Measurements from ENCODE around the gene SLU7. TPM values are rescaled to one million over a fixed set of nuclear protein-coding genes. Genes with fewer than 3 reads are reported as not detected.

Gene SLU7
- total and polyA plus RNA-seq, 9 of the 15 experiments (the other 6 are each of a cell fraction or from before 2014, with no cell fraction given) = 42.1 to 65.7 (median 54.8) TPM

- Histone ChIP-seq H3K9me1 (ENCODE audit: control insufficient read depth, insufficient read depth, low read length) (no peaks in the 10 kb centered on the region), H3K4me1 (replicated peaks in 1 of 2; ENCODE audit: control insufficient read depth in 2 of 2, insufficient read depth in 2 of 2, low read length in 2 of 2) (peaks cover 0 to 7% of the 10 kb centered on the region in 2 experiments; a peak in 2 of 5 replicates), H3K27me3 (ENCODE audit: control insufficient read depth in 2 of 2, insufficient read depth in 2 of 2, low read length in 2 of 2) (no peaks in the 10 kb centered on the region; a peak in 1 of 5 replicates), H3K79me2 (ENCODE audit: control insufficient read depth, insufficient read depth, low read length) (no peaks in the 10 kb centered on the region), H3K36me3 (ENCODE audit: control insufficient read depth, insufficient read depth, low read length) (no peaks in the 10 kb centered on the region), H3K9me3 (replicated peaks; ENCODE audit: control insufficient read depth, insufficient read depth, low read depth, low read length) (no peaks in the 10 kb centered on the region), H3K27ac (ENCODE audit: extremely low read depth, low read depth, low read length) (no peak overlapping the region), H3K4me2 (ENCODE audit: insufficient read depth, low read length) (no peak overlapping the region), H3K4me3 (no peak overlapping the region), H3K9ac (ENCODE audit: insufficient read depth in 1 of 2, low read depth in 2 of 2, low read length in 2 of 2) (no peak overlapping the region), H4K20me1 (replicated peaks; ENCODE audit: control insufficient read depth, insufficient read depth, low read length) (no peaks in the 10 kb centered on the region; the same call in 1 of the 2 replicates), H2AFZ (ENCODE audit: low read depth, low read length) (no peak overlapping the region)
- POLR2A ChIA-PET = interaction anchor here (0.7 to 1.4 kb wide), 2 partner anchors 17 to 41 kb away, joined by 3 to 4 read pairs; partner anchors contain the start of gene FAM200C
- CTCF ChIA-PET (ENCODE audit: low intra/inter-chr PET ratio) = interaction anchor here (0.5 kb wide), 1 partner anchor 134 kb away, joined by 3 read pairs; no protein-coding TSS in a partner anchor
- WGBS (ENCODE audit: insufficient coverage, low coverage, missing lambda C conversion rate) = 0% methylated on average over 1 of the region's 1 CpG
- FAIRE-seq (no peak), ATAC-seq (no peak), DNase-seq (ENCODE audit: extremely low read depth in 1 of 4, low spot score in 3 of 4) (no peak)
- intact Hi-C loops (cut with micrococcal nuclease) (no loop called here), in situ Hi-C loops (cut with MboI) (no loop called here)
- TF ChIP-seq ZNF583 (CRISPR knock-in tag; IDR thresholded peaks at IDR 0.05) = no peak
- no peak for TF ChIP-seq HMGN3 (IDR thresholded peaks at IDR 0.05; ENCODE audit: borderline replicate concordance, extremely low read depth, insufficient read length, low read depth, low read length)
- no peak for TF ChIP-seq CEBPG (CRISPR knock-in tag; IDR thresholded peaks at IDR 0.05)
- no peak for TF ChIP-seq CEBPG (tag; conservative IDR thresholded peaks at IDR 0.05 in 1 of 2, IDR thresholded peaks at IDR 0.05 in 1 of 2)
- TF ChIP-seq, protein P1, sequence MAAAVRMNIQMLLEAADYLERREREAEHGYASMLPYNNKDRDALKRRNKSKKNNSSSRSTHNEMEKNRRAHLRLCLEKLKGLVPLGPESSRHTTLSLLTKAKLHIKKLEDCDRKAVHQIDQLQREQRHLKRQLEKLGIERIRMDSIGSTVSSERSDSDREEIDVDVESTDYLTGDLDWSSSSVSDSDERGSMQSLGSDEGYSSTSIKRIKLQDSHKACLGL (CRISPR knock-in tag; IDR thresholded peaks at IDR 0.05; ENCODE audit: borderline replicate concordance, poor library complexity, severe bottlenecking) = no peak
- TF ChIP-seq ZEB2 (IDR thresholded peaks at IDR 0.05) = no peak
- no peak for TF ChIP-seq ZBTB1 (CRISPR knock-in tag; IDR thresholded peaks at IDR 0.05; ENCODE audit: borderline replicate concordance, low read depth)
- no peak for TF ChIP-seq ZNF655 (CRISPR knock-in tag; IDR thresholded peaks at IDR 0.05)
- no peak for TF ChIP-seq CHD4 (IDR thresholded peaks at IDR 0.05; ENCODE audit: insufficient read depth, insufficient replicate concordance, low read depth, low read length, poor library complexity, severe bottlenecking)
- TF ChIP-seq, protein P2, sequence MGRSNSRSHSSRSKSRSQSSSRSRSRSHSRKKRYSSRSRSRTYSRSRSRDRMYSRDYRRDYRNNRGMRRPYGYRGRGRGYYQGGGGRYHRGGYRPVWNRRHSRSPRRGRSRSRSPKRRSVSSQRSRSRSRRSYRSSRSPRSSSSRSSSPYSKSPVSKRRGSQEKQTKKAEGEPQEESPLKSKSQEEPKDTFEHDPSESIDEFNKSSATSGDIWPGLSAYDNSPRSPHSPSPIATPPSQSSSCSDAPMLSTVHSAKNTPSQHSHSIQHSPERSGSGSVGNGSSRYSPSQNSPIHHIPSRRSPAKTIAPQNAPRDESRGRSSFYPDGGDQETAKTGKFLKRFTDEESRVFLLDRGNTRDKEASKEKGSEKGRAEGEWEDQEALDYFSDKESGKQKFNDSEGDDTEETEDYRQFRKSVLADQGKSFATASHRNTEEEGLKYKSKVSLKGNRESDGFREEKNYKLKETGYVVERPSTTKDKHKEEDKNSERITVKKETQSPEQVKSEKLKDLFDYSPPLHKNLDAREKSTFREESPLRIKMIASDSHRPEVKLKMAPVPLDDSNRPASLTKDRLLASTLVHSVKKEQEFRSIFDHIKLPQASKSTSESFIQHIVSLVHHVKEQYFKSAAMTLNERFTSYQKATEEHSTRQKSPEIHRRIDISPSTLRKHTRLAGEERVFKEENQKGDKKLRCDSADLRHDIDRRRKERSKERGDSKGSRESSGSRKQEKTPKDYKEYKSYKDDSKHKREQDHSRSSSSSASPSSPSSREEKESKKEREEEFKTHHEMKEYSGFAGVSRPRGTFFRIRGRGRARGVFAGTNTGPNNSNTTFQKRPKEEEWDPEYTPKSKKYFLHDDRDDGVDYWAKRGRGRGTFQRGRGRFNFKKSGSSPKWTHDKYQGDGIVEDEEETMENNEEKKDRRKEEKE (IDR thresholded peaks at IDR 0.05; ENCODE audit: borderline replicate concordance in 1 of 2, control insufficient read depth in 1 of 2, low read depth in 2 of 2, low read length in 1 of 2) = no peak
- no peak for TF ChIP-seq ZNF79 (CRISPR knock-in tag; IDR thresholded peaks at IDR 0.05; ENCODE audit: low read depth)
- TF ChIP-seq SIRT6 (IDR thresholded peaks at IDR 0.05; ENCODE audit: low read depth, low read length) = no peak
- TF ChIP-seq, protein P3, sequence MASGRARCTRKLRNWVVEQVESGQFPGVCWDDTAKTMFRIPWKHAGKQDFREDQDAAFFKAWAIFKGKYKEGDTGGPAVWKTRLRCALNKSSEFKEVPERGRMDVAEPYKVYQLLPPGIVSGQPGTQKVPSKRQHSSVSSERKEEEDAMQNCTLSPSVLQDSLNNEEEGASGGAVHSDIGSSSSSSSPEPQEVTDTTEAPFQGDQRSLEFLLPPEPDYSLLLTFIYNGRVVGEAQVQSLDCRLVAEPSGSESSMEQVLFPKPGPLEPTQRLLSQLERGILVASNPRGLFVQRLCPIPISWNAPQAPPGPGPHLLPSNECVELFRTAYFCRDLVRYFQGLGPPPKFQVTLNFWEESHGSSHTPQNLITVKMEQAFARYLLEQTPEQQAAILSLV (tag; IDR thresholded peaks at IDR 0.05) = no peak
- no peak for TF ChIP-seq ZNF24 (IDR thresholded peaks at IDR 0.05)
- no TSS peak for BruUV-seq (replicated peaks)
Observed at GRCh38 chr5:160441311-160441781, 22.5 kb upstream of the SLU7 start.
